ENCODE results near the gene FMO4. TPM values are rescaled to one million over a fixed set of nuclear protein-coding genes. Genes with fewer than 3 reads are reported as not detected.

FMO4 gene
- total and polyA plus RNA-seq, 9 of the 15 experiments (the other 6 are each of a cell fraction or from before 2014, with no cell fraction given) = 0.25 to 1.1 (median 0.54) TPM; not detected in 2

DNA sequence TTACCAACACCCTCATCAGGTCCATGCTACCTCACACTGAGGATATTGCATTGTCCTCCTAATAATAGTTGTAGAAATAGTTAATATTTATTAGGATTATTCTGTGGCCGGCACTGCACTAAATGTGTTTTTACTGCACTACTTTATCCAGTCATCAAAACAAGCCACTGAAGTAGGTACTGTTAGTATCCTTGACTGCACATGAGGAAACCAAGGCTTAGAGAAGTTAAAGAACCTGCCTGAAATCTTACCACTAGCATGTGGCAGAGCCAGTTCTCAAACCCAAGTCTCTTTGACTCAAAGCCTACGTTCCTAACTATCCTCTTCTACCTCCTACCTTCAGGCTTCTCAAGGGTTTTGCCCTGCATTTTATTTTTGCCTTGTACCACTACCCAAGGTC is 34.7 kb upstream of the FMO4 start (continued):
- TF ChIP-seq, protein P1, sequence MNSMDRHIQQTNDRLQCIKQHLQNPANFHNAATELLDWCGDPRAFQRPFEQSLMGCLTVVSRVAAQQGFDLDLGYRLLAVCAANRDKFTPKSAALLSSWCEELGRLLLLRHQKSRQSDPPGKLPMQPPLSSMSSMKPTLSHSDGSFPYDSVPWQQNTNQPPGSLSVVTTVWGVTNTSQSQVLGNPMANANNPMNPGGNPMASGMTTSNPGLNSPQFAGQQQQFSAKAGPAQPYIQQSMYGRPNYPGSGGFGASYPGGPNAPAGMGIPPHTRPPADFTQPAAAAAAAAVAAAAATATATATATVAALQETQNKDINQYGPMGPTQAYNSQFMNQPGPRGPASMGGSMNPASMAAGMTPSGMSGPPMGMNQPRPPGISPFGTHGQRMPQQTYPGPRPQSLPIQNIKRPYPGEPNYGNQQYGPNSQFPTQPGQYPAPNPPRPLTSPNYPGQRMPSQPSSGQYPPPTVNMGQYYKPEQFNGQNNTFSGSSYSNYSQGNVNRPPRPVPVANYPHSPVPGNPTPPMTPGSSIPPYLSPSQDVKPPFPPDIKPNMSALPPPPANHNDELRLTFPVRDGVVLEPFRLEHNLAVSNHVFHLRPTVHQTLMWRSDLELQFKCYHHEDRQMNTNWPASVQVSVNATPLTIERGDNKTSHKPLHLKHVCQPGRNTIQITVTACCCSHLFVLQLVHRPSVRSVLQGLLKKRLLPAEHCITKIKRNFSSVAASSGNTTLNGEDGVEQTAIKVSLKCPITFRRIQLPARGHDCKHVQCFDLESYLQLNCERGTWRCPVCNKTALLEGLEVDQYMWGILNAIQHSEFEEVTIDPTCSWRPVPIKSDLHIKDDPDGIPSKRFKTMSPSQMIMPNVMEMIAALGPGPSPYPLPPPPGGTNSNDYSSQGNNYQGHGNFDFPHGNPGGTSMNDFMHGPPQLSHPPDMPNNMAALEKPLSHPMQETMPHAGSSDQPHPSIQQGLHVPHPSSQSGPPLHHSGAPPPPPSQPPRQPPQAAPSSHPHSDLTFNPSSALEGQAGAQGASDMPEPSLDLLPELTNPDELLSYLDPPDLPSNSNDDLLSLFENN (IDR thresholded peaks at IDR 0.05; ENCODE audit: low read depth in 2 of 2, low read length in 2 of 2) = no peak
- TF ChIP-seq DMBX1 (CRISPR knock-in tag; IDR thresholded peaks at IDR 0.05; ENCODE audit: borderline replicate concordance) (no peak), CHD4 (IDR thresholded peaks at IDR 0.05; ENCODE audit: insufficient read depth, insufficient replicate concordance, low read depth, low read length, poor library complexity, severe bottlenecking) (no peak), ZBTB7A (IDR thresholded peaks at IDR 0.05; ENCODE audit: borderline replicate concordance, control insufficient read depth, low read depth, low read length) (no peak)
- TF ChIP-seq, protein P2, sequence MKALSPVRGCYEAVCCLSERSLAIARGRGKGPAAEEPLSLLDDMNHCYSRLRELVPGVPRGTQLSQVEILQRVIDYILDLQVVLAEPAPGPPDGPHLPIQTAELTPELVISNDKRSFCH (CRISPR knock-in tag; IDR thresholded peaks at IDR 0.05) = no peak
- TF ChIP-seq, protein P2 (tag; IDR thresholded peaks at IDR 0.05) = no peak

DNA sequence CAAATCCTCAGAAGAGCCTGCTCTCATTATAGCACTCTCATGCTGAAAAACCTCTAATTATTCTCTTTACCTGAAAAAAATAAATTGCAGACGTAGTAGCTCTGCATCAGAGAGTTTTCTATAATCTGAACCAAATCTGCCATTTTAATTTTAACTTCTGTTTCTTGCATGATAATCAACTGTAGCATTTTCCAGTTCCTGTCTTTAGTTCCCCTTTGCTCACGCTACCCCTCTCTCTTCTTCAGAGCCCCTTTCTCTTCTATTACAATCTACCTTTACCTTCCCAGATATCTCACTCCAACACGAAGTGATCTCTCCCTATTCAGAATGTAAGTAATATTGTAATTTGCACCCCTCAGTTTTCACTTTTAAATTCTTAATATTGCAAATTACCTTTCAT is 34.3 kb upstream of the FMO4 start:
- H2AFZ ChIP-seq (ENCODE audit: low read depth, low read length) = no peak overlapping the region
- CTCF ChIA-PET (ENCODE audit: low intra/inter-chr PET ratio) = no interaction called here
- no peak for DNase-seq (ENCODE audit: extremely low read depth in 1 of 4, low spot score in 3 of 4)
- no peaks in the 10 kb centered on the region for H3K36me3 ChIP-seq (ENCODE audit: control insufficient read depth, insufficient read depth, low read length)
- no TSS peak for BruUV-seq (replicated peaks)
- no peaks in the 10 kb centered on the region for H3K4me1 ChIP-seq (replicated peaks in 1 of 2; ENCODE audit: control insufficient read depth in 2 of 2, insufficient read depth in 2 of 2, low read length in 2 of 2)
- ATAC-seq = no peak
- H3K79me2 ChIP-seq (ENCODE audit: control insufficient read depth, insufficient read depth, low read length) = no peaks in the 10 kb centered on the region
- H3K4me3 ChIP-seq = no peak overlapping the region
- POLR2A ChIA-PET = no interaction called here
- in situ Hi-C loops (cut with MboI) (no loop called here), intact Hi-C loops (cut with micrococcal nuclease) (no loop called here)
- H3K4me2 ChIP-seq (ENCODE audit: insufficient read depth, low read length) = no peak overlapping the region
- no peak for FAIRE-seq
- no peaks in the 10 kb centered on the region for H3K9me3 ChIP-seq (replicated peaks; ENCODE audit: control insufficient read depth, insufficient read depth, low read depth, low read length)
- no peak overlapping the region for H3K9ac ChIP-seq (ENCODE audit: insufficient read depth in 1 of 2, low read depth in 2 of 2, low read length in 2 of 2)
- H3K27me3 ChIP-seq (ENCODE audit: control insufficient read depth in 2 of 2, insufficient read depth in 2 of 2, low read length in 2 of 2) = no peaks in the 10 kb centered on the region
- no peaks in the 10 kb centered on the region for H4K20me1 ChIP-seq (replicated peaks; ENCODE audit: control insufficient read depth, insufficient read depth, low read length)
- no peak overlapping the region for H3K27ac ChIP-seq (ENCODE audit: extremely low read depth, low read depth, low read length)
- 0% methylated on average over 3 of the region's 3 CpGs for WGBS (ENCODE audit: insufficient coverage, low coverage, missing lambda C conversion rate)
- no peaks in the 10 kb centered on the region for H3K9me1 ChIP-seq (ENCODE audit: control insufficient read depth, insufficient read depth, low read length)
- TF ChIP-seq ERF (CRISPR knock-in tag; IDR thresholded peaks at IDR 0.05) (no peak), TAF7 (tag; IDR thresholded peaks at IDR 0.05) (no peak), HNRNPK (IDR thresholded peaks at IDR 0.05; ENCODE audit: low read depth, low read length, poor library complexity, severe bottlenecking) (no peak), TGIF2 (CRISPR knock-in tag; IDR thresholded peaks at IDR 0.05) (no peak), NONO (IDR thresholded peaks at IDR 0.05; ENCODE audit: low read depth in 2 of 2, low read length in 1 of 2) (no peak), POLR2AphosphoS5 (IDR thresholded peaks at IDR 0.05; ENCODE audit: control insufficient read depth, insufficient read depth, low read depth, low read length) (no peak)
- TF ChIP-seq, protein P3, sequence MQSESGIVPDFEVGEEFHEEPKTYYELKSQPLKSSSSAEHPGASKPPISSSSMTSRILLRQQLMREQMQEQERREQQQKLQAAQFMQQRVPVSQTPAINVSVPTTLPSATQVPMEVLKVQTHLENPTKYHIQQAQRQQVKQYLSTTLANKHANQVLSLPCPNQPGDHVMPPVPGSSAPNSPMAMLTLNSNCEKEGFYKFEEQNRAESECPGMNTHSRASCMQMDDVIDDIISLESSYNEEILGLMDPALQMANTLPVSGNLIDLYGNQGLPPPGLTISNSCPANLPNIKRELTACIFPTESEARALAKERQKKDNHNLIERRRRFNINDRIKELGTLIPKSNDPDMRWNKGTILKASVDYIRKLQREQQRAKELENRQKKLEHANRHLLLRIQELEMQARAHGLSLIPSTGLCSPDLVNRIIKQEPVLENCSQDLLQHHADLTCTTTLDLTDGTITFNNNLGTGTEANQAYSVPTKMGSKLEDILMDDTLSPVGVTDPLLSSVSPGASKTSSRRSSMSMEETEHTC (IDR thresholded peaks at IDR 0.05) = no peak
- TF ChIP-seq, protein P4, sequence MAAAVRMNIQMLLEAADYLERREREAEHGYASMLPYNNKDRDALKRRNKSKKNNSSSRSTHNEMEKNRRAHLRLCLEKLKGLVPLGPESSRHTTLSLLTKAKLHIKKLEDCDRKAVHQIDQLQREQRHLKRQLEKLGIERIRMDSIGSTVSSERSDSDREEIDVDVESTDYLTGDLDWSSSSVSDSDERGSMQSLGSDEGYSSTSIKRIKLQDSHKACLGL (CRISPR knock-in tag; IDR thresholded peaks at IDR 0.05; ENCODE audit: borderline replicate concordance, poor library complexity, severe bottlenecking) = no peak
